HS-27A (cell line): ENCODE data around the gene CFAP20DC.
"Not testable (repeated sequence)": the region's sequence is repeated elsewhere in the genome, so short reads cannot be mapped to it uniquely, and the experiment has no call there.

Experiments
- DNase-seq: peaks from one replicate; pipeline ENCODE4 v3.0.0-alpha.2; 2012; ENCODE audit warnings: low read depth, missing footprints

Gene CFAP20DC

GRCh38 chr3:59017617-59017984 lies 32.2 kb downstream of the CFAP20DC start:
- no peak for DNase-seq

- no peak for DNase-seq
These were observed 32.8 kb downstream of the CFAP20DC start for GRCh38 chr3:59016930-59017616.

- no peak for DNase-seq
These were observed 36.2 kb downstream of the CFAP20DC start for GRCh38 chr3:59013611-59014010.

GRCh38 chr3:59006634-59007517 lies 42.9 kb downstream of the CFAP20DC start:
- no peak for DNase-seq

- no peak for DNase-seq
These were observed 48.1 kb downstream of the CFAP20DC start for GRCh38 chr3:59001675-59002074.

GRCh38 chr3:58999774-59000160 lies 50.1 kb downstream of the CFAP20DC start:
- no peak for DNase-seq

GRCh38 chr3:58999134-58999773 lies 50.6 kb downstream of the CFAP20DC start:
- DNase-seq, result no peak

GRCh38 chr3:58998476-58999117 lies 51.2 kb downstream of the CFAP20DC start:
- peak; percentile 89 for DNase-seq

GRCh38 chr3:58996730-58997129 lies 53.1 kb downstream of the CFAP20DC start:
- no peak for DNase-seq

- peak; percentile 38 for DNase-seq
These were observed 55.0 kb downstream of the CFAP20DC start for GRCh38 chr3:58994746-58995330.

GRCh38 chr3:58993547-58993946 lies 56.3 kb downstream of the CFAP20DC start:
- no peak for DNase-seq

GRCh38 chr3:58991623-58992022 lies 58.2 kb downstream of the CFAP20DC start:
- DNase-seq, result no peak

GRCh38 chr3:58991026-58991425 lies 58.8 kb downstream of the CFAP20DC start:
- no peak for DNase-seq

GRCh38 chr3:58989955-58990354 lies 59.9 kb downstream of the CFAP20DC start:
- DNase-seq, result no peak

GRCh38 chr3:58989163-58989562 lies 60.7 kb downstream of the CFAP20DC start:
- DNase-seq, result no peak

- DNase-seq, result no peak
These were observed 61.8 kb downstream of the CFAP20DC start for GRCh38 chr3:58988041-58988440.

GRCh38 chr3:58986654-58987053 lies 63.2 kb downstream of the CFAP20DC start:
- no peak for DNase-seq

GRCh38 chr3:58979840-58980239 lies 70.0 kb downstream of the CFAP20DC start:
- DNase-seq, result no peak

- no peak for DNase-seq
These were observed 76.0 kb downstream of the CFAP20DC start for GRCh38 chr3:58973796-58974195.

GRCh38 chr3:58967866-58968265 lies 82.0 kb downstream of the CFAP20DC start:
- not testable (repeated sequence) for DNase-seq

- no peak for DNase-seq
These were observed 84.0 kb downstream of the CFAP20DC start for GRCh38 chr3:58965865-58966264.

GRCh38 chr3:58963928-58964503 lies 85.8 kb downstream of the CFAP20DC start:
- no peak for DNase-seq
